MCF 10A (cell line): ENCODE data around the gene FMNL2. TPM values are rescaled to one million over a fixed set of nuclear protein-coding genes. Genes with fewer than 3 reads are reported as not detected.
A peak's percentile ranks its signal among the peaks of the same experiment; 100 is the strongest.

ENCODE experiments used
- Bru-seq: library from RNA; stranded (reverse); fragments of 400-500 nt; gene quantifications from one replicate; lab custom pipeline; 2021; lab: Mats Ljungman, UMichigan
- BruChase-seq, 2 experiments: library from RNA; stranded (reverse); fragments of 400-500 nt; gene quantifications; one replicate each; lab custom pipeline; 2021; lab: Mats Ljungman, UMichigan
- BruUV-seq: library from RNA; stranded (reverse); fragments of 400-500 nt; replicated peaks from 2 replicates; lab custom pipeline; 2021; lab: Mats Ljungman, UMichigan
- CTCF ChIA-PET: fragments of 300-600 bp; sonication (Branson Sonifier 250); formaldehyde crosslinking; extraction: SDS; loops from one replicate; lab custom pipeline; 2021; ENCODE audit warnings: antibody characterized with exemption, inconsistent platforms; lab: Yijun Ruan, JAX
- POLR2A ChIA-PET: fragments of 300-600, 350-650 bp; sonication (Branson Sonifier 250); formaldehyde crosslinking; extraction: SDS; loops from one replicate; lab custom pipeline; 2020; ENCODE audit warnings: antibody characterized with exemption, inconsistent platforms; lab: Yijun Ruan, JAX
- DNase-seq: peaks from one replicate; pipeline ENCODE4 v3.0.0-alpha.2; 2018; ENCODE audit not compliant: unreplicated experiment
- H3K27ac Mint-ChIP-seq: one replicate; pipeline ENCODE4 v1.8.0; 2022; ENCODE audit warnings: mild to moderate bottlenecking, low read depth, mixed read lengths; ENCODE audit not compliant: unreplicated experiment
- H3K27me3 Mint-ChIP-seq: one replicate; pipeline ENCODE4 v1.8.0; 2022; ENCODE audit warnings: mixed read lengths; ENCODE audit not compliant: insufficient read depth, unreplicated experiment
- H3K36me3 Mint-ChIP-seq: one replicate; pipeline ENCODE4 v1.8.0; 2022; ENCODE audit warnings: mild to moderate bottlenecking, moderate library complexity, mixed read lengths; ENCODE audit not compliant: insufficient read depth, unreplicated experiment
- H3K4me1 Mint-ChIP-seq: one replicate; pipeline ENCODE4 v1.8.0; 2022; ENCODE audit warnings: mixed read lengths; ENCODE audit not compliant: insufficient read depth, unreplicated experiment
- H3K4me3 Mint-ChIP-seq: one replicate; pipeline ENCODE4 v1.8.0; 2022; ENCODE audit warnings: mild to moderate bottlenecking, moderate library complexity, mixed read lengths; ENCODE audit not compliant: unreplicated experiment
- H3K9me3 Mint-ChIP-seq: one replicate; pipeline ENCODE4 v1.8.0; 2022; ENCODE audit warnings: mixed read lengths; ENCODE audit not compliant: unreplicated experiment
- intact Hi-C: fragments of 100-400 bp; cut with micrococcal nuclease; formaldehyde crosslinking; loops from 2 replicates; pipeline ENCODE4 v1.14.1; 2022
- long read RNA-seq: library from polyadenylated mRNA; stranded (forward); transcript quantifications from one replicate; pipeline ENCODE4 v2.0.0, GENCODE V29; 2022
- total RNA-seq: library from RNA; stranded (reverse); gene quantifications from 2 replicates; pipeline ENCODE4 v1.2.3, GENCODE V29; 2022
- TF ChIP-seq, protein P1 (sequence below): fragments of 200-600 bp; IDR thresholded peaks from one replicate; pipeline ENCODE4 v1.8.0; 2022; ENCODE audit warnings: antibody characterized with exemption, mild to moderate bottlenecking; ENCODE audit not compliant: unreplicated experiment

The FMNL2 gene
- total RNA-seq, result 72.9 and 76.5 TPM in 2 replicates
- percentile 94 among the genes with signal in this experiment for Bru-seq, nascent RNA
- BruChase-seq, experiment 1, labeled RNA remaining after a 6-hour chase, result percentile 82 among the genes with signal in this experiment
- percentile 82 among the genes with signal in this experiment for BruChase-seq, experiment 2, labeled RNA remaining after a 2-hour chase
- long read RNA-seq, partial matches to known transcripts, result 17 of 32 reads
- long read RNA-seq, other reads (novel, unspliced or antisense), result 15 of 32 reads

- peak; percentile 82 for DNase-seq
- TF ChIP-seq, protein P1, sequence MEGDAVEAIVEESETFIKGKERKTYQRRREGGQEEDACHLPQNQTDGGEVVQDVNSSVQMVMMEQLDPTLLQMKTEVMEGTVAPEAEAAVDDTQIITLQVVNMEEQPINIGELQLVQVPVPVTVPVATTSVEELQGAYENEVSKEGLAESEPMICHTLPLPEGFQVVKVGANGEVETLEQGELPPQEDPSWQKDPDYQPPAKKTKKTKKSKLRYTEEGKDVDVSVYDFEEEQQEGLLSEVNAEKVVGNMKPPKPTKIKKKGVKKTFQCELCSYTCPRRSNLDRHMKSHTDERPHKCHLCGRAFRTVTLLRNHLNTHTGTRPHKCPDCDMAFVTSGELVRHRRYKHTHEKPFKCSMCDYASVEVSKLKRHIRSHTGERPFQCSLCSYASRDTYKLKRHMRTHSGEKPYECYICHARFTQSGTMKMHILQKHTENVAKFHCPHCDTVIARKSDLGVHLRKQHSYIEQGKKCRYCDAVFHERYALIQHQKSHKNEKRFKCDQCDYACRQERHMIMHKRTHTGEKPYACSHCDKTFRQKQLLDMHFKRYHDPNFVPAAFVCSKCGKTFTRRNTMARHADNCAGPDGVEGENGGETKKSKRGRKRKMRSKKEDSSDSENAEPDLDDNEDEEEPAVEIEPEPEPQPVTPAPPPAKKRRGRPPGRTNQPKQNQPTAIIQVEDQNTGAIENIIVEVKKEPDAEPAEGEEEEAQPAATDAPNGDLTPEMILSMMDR, result no peak
- no TSS peak for BruUV-seq
- no peaks in the 10 kb centered on the region for H3K36me3 Mint-ChIP-seq
- H3K4me1 Mint-ChIP-seq, result peaks cover 34% of the 10 kb centered on the region
- no peaks in the 10 kb centered on the region for H3K27me3 Mint-ChIP-seq
- H3K9me3 Mint-ChIP-seq, result no peaks in the 10 kb centered on the region
- ChIA-PET POLR2A (interaction anchor here (0.6 to 6.1 kb wide), 21 partner anchors 31 to 510 kb away, joined by 3 to 76 read pairs (median 11); partner anchors contain the start of genes PRPF40A and STAM2), CTCF (interaction anchor here (0.6 to 3.7 kb wide), 9 partner anchors 18 to 392 kb away, joined by 3 to 21 read pairs (median 3); no protein-coding TSS in a partner anchor)
- H3K4me3 Mint-ChIP-seq, result peak within 1 kb of the TSS; percentile 94
- intact Hi-C loops, result loop anchor here (1.0 to 10.0 kb wide), 7 partner anchors 112 to 302 kb away; partner anchors contain the start of gene STAM2
- peak within 1 kb of the TSS; percentile 91 for H3K27ac Mint-ChIP-seq
These were observed at the start of gene FMNL2 for GRCh38 chr2:152335016-152335725. Gene FMNL2 (plus strand): TSS chr2:152335174.

GRCh38 chr2:152292991-152293390 is 42.0 kb upstream of the FMNL2 start:
- ChIA-PET POLR2A (no interaction called here), CTCF (no interaction called here)
- no peaks in the 10 kb centered on the region for H3K4me1 Mint-ChIP-seq
- H3K27ac Mint-ChIP-seq, result no peak overlapping the region
- BruUV-seq, result no TSS peak
- intact Hi-C loops, result no loop called here
- no peak overlapping the region for H3K4me3 Mint-ChIP-seq
- TF ChIP-seq, protein P1, result no peak
- peaks cover 7% of the 10 kb centered on the region for H3K9me3 Mint-ChIP-seq
- no peaks in the 10 kb centered on the region for H3K36me3 Mint-ChIP-seq
- no peaks in the 10 kb centered on the region for H3K27me3 Mint-ChIP-seq
- no peak for DNase-seq

GRCh38 chr2:152297715-152298114 is 37.3 kb upstream of the FMNL2 start:
- CTCF ChIA-PET, result no interaction called here
- no TSS peak for BruUV-seq

More at GRCh38 chr2:152297715-152298114, 37.3 kb upstream of the FMNL2 start:
- H3K27ac Mint-ChIP-seq, result no peak overlapping the region
- no peaks in the 10 kb centered on the region for H3K27me3 Mint-ChIP-seq
- H3K4me3 Mint-ChIP-seq, result no peak overlapping the region
- POLR2A ChIA-PET, result no interaction called here
- TF ChIP-seq, protein P1, result no peak
- H3K9me3 Mint-ChIP-seq, result peaks cover 7% of the 10 kb centered on the region
- intact Hi-C loops, result no loop called here
- H3K36me3 Mint-ChIP-seq, result no peaks in the 10 kb centered on the region
- H3K4me1 Mint-ChIP-seq, result no peaks in the 10 kb centered on the region
- DNase-seq, result no peak
